ENCODE results near the gene SEC24A.
"Not testable (repeated sequence)": the region's sequence is repeated elsewhere in the genome, so short reads cannot be mapped to it uniquely, and the experiment has no call there.

SEC24A gene

GRCh38 chr5:134648425-134649162 is at the start of gene SEC24A:
TSS of gene SEC24A (plus strand) at chr5:134648785. CDS start at chr5:134649077, 292 bp downstream.
- TF ChIP-seq CTCF (IDR thresholded peaks at IDR 0.05; ENCODE audit: insufficient read depth, low read length, missing control alignments) = no peak
- DNase-seq (ENCODE audit: low read depth, low spot score) = peak; percentile 37
- ChIA-PET CTCF (no interaction called here), POLR2A (interaction anchor here (0.8 kb wide), 1 partner anchor 14 kb away, joined by 3 read pairs; no protein-coding TSS in a partner anchor)
- H3K4me3 ChIP-seq (ENCODE audit: low read depth, low read length) = peak within 1 kb of the TSS; percentile 100

GRCh38 chr5:134599820-134600219 is 48.8 kb upstream of the SEC24A start:
- POLR2A ChIA-PET = interaction anchor here (0.6 kb wide), 1 partner anchor 21 kb away, joined by 5 read pairs; no protein-coding TSS in a partner anchor

DNA sequence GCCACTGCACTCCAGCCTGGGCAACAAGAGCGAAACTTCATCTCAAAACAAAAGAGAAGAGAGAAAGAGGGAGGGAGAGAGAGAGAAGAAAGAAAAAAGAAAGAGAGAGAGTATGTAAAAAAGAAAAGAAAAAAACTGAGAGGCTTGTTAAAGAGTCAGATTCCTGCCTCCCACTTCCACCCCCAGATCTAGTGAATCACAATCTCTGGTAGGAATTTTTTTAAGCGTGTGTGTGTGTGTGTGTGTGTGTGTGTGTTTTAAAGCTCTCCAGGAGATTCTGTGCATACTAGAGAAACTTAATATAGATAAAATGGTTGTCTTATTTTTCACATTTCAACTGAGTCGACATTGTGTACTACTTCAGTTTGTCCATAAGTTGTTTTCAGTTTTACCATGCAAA is 48.0 kb upstream of the SEC24A start:
- CTCF ChIA-PET = interaction anchor here (0.8 to 7.0 kb wide), 2 partner anchors 13 to 22 kb away, joined by 3 to 48 read pairs; no protein-coding TSS in a partner anchor
- TF ChIP-seq CTCF (IDR thresholded peaks at IDR 0.05; ENCODE audit: insufficient read depth, low read length, missing control alignments) = no peak
- H3K4me3 ChIP-seq (ENCODE audit: low read depth, low read length) = no peak overlapping the region
- POLR2A ChIA-PET = no interaction called here
- peak; percentile 65 for DNase-seq (ENCODE audit: low read depth, low spot score)

More at GRCh38 chr5:134599820-134600219, 48.8 kb upstream of the SEC24A start:
- H3K4me3 ChIP-seq (ENCODE audit: low read depth, low read length); DNase-seq (ENCODE audit: low read depth, low spot score): not testable (repeated sequence)
- CTCF ChIA-PET = interaction anchor here (7.0 kb wide), 1 partner anchor 12 kb away, joined by 48 read pairs; no protein-coding TSS in a partner anchor

- DNase-seq (ENCODE audit: low read depth, low spot score) = no peak
- no peak for TF ChIP-seq CTCF (IDR thresholded peaks at IDR 0.05; ENCODE audit: insufficient read depth, low read length, missing control alignments)
- H3K4me3 ChIP-seq (ENCODE audit: low read depth, low read length) = no peak overlapping the region
- POLR2A ChIA-PET = no interaction called here
- CTCF ChIA-PET = interaction anchor here (0.7 to 1.5 kb wide), 4 partner anchors 12 to 311 kb away, joined by 3 to 9 read pairs (median 3); no protein-coding TSS in a partner anchor
Measured at GRCh38 chr5:134603059-134603458, 45.5 kb upstream of the SEC24A start.

DNA sequence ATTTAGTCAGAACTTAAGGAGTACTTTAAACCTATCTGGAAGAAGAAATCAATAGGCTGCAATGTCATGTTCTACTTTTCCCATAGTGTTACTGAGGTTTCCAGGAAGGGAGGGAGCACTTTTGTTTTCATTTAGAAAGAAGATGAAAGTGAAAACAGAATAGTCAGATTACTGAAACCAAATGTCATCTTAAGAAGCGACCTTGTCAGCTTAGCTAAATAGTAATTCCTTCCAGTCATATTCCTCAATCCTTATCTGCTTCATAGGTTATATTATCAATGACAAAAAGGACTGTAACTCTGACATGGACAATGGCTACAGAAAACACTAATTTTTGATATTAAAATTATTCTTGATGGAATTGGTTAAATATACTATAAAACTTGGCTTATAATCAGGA is 43.7 kb upstream of the SEC24A start:
- TF ChIP-seq CTCF (IDR thresholded peaks at IDR 0.05; ENCODE audit: insufficient read depth, low read length, missing control alignments) = no peak
- H3K4me3 ChIP-seq (ENCODE audit: low read depth, low read length) = no peak overlapping the region
- DNase-seq (ENCODE audit: low read depth, low spot score) = no peak
- CTCF ChIA-PET = interaction anchor here (0.6 kb wide), 1 partner anchor 114 kb away, joined by 3 read pairs; no protein-coding TSS in a partner anchor
- POLR2A ChIA-PET = no interaction called here

DNA sequence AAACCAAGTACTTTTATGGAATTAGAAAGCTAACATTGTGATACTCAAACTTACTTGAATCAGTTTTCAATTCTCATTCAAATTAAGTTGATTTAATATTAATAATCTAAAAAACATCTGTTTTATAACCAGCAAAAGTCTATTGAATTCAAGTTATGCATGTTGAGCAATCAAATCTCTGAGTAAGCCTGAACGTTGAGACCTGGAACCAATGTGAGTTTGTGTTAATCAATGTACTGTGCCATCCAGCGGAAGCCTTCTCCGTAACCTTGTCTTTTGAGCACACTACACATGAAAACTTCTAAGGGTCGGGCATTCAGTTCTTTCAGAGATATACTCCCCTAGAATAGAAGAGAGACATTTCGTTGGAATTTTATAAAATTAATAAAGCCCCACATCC is 41.9 kb upstream of the SEC24A start:
- no peak for TF ChIP-seq CTCF (IDR thresholded peaks at IDR 0.05; ENCODE audit: insufficient read depth, low read length, missing control alignments)
- H3K4me3 ChIP-seq (ENCODE audit: low read depth, low read length) = no peak overlapping the region
- POLR2A ChIA-PET = no interaction called here
- CTCF ChIA-PET = interaction anchor here (0.8 to 1.7 kb wide), 4 partner anchors 20 to 304 kb away, joined by 3 to 6 read pairs (median 4); no protein-coding TSS in a partner anchor
- no peak for DNase-seq (ENCODE audit: low read depth, low spot score)

All from AG04449 (cell line).